ENCODE data around the gene ARMH4. TPM values are rescaled to one million over a fixed set of nuclear protein-coding genes. Genes with fewer than 3 reads are reported as not detected.

Gene ARMH4
- total and polyA plus RNA-seq, 8 donors: 2.0 to 19.4 (median 15.7) TPM

DNA sequence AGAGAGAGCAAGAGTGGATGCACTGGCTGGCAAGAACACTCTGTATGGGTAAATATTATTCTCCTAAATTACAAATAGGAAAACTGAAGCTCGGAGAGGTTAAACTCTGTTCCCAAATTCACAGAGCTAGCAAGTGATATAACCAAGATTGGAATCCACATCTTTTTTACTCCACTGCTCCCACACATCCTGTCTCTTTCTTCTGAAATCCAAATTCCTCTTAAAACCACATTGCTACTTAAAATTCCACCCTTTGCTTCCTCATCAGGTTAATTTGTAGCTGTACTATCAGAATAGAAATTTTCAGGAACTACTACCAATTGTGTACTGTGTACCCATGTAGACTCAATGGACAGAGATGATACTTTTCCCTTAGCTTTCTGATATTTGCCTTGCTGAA is 74.4 kb downstream of the ARMH4 start:
- no peaks in the 10 kb centered on the region for H3K36me3 ChIP-seq
- H3K27me3 ChIP-seq: no peaks in the 10 kb centered on the region
- TF ChIP-seq, protein P1, sequence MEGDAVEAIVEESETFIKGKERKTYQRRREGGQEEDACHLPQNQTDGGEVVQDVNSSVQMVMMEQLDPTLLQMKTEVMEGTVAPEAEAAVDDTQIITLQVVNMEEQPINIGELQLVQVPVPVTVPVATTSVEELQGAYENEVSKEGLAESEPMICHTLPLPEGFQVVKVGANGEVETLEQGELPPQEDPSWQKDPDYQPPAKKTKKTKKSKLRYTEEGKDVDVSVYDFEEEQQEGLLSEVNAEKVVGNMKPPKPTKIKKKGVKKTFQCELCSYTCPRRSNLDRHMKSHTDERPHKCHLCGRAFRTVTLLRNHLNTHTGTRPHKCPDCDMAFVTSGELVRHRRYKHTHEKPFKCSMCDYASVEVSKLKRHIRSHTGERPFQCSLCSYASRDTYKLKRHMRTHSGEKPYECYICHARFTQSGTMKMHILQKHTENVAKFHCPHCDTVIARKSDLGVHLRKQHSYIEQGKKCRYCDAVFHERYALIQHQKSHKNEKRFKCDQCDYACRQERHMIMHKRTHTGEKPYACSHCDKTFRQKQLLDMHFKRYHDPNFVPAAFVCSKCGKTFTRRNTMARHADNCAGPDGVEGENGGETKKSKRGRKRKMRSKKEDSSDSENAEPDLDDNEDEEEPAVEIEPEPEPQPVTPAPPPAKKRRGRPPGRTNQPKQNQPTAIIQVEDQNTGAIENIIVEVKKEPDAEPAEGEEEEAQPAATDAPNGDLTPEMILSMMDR (IDR thresholded peaks at IDR 0.05): no peak
- no peak overlapping the region for H3K4me3 ChIP-seq
- no peak overlapping the region for H3K27ac ChIP-seq
- no peaks in the 10 kb centered on the region for H3K9me3 ChIP-seq
- intact Hi-C loops (cut with DNase I): no loop called here
- H3K4me1 ChIP-seq: peaks cover 0 to 5% of the 10 kb centered on the region in 2 donors
- ATAC-seq (no peak), DNase-seq (no peak)

DNA sequence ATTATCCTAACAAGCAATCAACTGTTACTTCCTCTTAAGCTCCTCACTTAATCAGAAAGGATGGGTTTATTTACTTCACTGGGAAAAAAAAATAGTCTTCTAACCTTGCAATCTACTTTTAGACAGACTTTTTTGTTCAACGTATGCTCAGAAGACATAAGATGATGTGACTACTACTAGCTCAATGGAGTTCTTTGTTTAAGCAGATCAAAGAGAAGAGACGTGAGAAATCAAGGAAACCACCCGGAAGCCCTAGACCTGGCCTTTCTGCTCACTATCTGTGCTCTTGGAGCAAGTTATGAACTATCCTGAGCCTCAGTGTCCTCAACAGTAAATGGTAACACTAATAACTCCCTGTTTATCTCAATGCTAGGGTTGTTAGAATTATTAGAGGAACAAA is 78.5 kb downstream of the ARMH4 start:
- Histone ChIP-seq H3K4me1 (no peaks in the 10 kb centered on the region), H3K27me3 (no peaks in the 10 kb centered on the region), H3K9me3 (no peaks in the 10 kb centered on the region), H3K27ac (no peak overlapping the region), H3K4me3 (no peak overlapping the region), H3K36me3 (no peaks in the 10 kb centered on the region)
- TF ChIP-seq, protein P1 (IDR thresholded peaks at IDR 0.05): no peak
- ATAC-seq: no peak
- intact Hi-C loops (cut with DNase I): no loop called here
- no peak for DNase-seq

DNA sequence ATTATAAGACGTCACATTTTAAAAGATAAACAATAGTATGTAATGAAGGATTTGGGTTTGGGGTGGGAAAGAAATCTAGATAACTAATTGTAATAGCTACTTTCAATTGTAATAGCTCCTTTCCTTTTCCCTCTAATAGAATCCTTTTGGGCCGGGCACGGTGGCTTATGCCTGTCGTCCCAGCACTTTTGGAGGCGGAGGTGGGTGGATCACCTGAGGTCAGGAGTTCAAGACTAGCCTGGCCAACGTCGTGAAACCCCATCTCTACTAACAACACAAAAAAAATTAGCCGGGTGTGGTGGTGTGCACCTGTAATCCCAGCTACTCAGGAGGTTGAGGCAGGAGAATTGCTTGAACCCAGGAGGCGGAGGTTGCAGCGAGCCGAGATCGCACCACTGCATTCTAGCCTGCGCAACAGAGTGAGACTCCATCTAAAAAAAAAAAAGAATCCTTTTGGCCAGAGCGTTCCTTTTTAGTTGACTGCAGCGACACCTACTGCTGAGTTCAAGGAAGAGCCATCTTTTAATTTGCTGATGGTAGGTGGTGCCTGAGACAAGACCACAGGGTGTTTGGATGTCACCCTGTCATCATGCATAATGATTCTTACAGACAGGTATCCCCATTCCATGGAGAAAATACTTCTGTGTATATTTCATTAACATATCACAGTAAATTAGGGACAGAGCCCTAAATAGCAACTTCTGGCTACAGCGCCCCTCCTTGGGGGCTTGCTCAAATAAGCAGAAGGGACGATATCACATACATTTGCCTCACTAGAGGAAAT is 79.5 kb downstream of the ARMH4 start:
- Histone ChIP-seq H3K27ac (no peak overlapping the region), H3K9me3 (no peaks in the 10 kb centered on the region), H3K4me1 (no peaks in the 10 kb centered on the region), H3K36me3 (no peaks in the 10 kb centered on the region), H3K4me3 (no peak overlapping the region), H3K27me3 (no peaks in the 10 kb centered on the region)
- intact Hi-C loops (cut with DNase I): no loop called here
- ATAC-seq (peak; percentile 93), DNase-seq (peak in 2 of 4 donors; percentile 46 to 74)
- TF ChIP-seq, protein P1 (IDR thresholded peaks at IDR 0.05): peak; percentile 58 to 71

DNA sequence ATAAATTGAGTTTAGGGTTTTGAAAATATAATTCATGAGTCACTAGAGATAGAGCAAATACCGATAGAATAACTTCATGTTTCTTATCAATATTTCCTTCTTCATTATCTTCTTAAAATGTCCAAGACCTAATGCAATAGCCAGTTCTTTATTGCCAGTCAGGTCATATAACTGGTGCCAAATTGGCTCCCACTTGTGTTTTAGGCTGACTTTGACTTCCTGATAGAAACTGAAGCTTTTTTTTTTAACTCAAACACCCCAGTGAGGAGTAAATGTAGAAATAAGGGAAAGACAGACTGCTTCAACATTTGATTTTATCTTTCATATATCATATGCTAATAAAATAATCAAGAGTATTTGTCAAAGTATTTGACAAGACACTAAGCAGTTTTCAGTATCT is 80.7 kb downstream of the ARMH4 start:
- Histone ChIP-seq H3K9me3 (no peaks in the 10 kb centered on the region), H3K27ac (no peak overlapping the region), H3K36me3 (no peaks in the 10 kb centered on the region), H3K4me1 (no peaks in the 10 kb centered on the region), H3K27me3 (no peaks in the 10 kb centered on the region), H3K4me3 (no peak overlapping the region)
- intact Hi-C loops (cut with DNase I): no loop called here
- DNase-seq (peak in 1 of 4 donors; percentile 5), ATAC-seq (no peak)
- TF ChIP-seq, protein P1 (IDR thresholded peaks at IDR 0.05): no peak

DNA sequence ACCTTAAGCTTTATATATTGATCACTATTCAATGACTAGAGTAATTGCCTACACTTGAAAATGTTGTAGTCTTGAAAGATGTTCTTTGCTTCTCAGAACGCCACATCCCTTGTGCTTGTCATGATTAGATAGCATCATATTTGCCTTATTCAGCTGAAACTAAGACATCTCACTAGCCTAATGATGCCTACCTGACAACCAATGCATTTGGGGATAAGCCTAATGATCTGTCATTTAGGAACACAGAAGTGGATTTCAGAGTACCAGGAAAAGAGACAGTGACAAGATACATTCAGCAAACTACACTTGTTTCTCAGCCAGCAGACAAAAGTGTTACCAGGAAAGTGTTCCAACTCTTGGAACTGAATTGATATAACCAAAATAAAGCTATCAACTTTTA is 83.7 kb downstream of the ARMH4 start:
- ATAC-seq: no peak
- Histone ChIP-seq H3K27me3 (no peaks in the 10 kb centered on the region), H3K9me3 (no peaks in the 10 kb centered on the region), H3K4me1 (no peaks in the 10 kb centered on the region), H3K4me3 (no peak overlapping the region), H3K36me3 (no peaks in the 10 kb centered on the region), H3K27ac (no peak overlapping the region)
- DNase-seq: no peak
- TF ChIP-seq, protein P1 (IDR thresholded peaks at IDR 0.05): no peak
- intact Hi-C loops (cut with DNase I): no loop called here
